Measurements from ENCODE around the gene ZC3HAV1.

DNA sequence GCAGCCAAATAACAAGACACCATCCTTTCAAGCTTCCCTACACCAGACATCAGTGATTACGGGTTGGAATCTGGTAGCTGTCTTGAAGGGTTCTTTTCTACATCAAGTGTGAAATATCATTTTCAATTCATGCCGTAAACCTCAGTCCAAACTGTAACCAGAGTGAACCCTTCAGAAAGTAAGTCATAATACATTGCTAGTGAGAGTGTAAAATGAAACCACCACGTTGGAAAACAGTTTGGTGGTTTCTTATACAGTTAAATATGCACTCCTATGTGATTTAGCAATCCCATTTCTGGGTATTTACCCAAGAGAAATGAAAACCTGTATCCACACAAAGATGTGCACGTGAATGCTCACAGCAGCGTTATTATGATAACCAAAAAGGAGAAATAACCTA is 48.1 kb downstream of the ZC3HAV1 start:
- TF ChIP-seq ZNF274 (IDR thresholded peaks at IDR 0.05; ENCODE audit: low read depth, low read length): no peak
- TF ChIP-seq YY1 (IDR thresholded peaks at IDR 0.05; ENCODE audit: insufficient read depth, insufficient read length): no peak
